Activated CD4-positive, alpha-beta T cell treated with anti-CD3 and anti-CD28 coated beads, Interleukin-2, amount 10 ng/mL, durations not matched to agents 7 days and 5 days (primary cell): Measurements from ENCODE around the gene LHB. TPM values are rescaled to one million over a fixed set of nuclear protein-coding genes. Genes with fewer than 3 reads are reported as not detected.
A peak's percentile ranks its signal among the peaks of the same experiment; 100 is the strongest.
"Not testable (repeated sequence)": the region's sequence is repeated elsewhere in the genome, so short reads cannot be mapped to it uniquely, and the experiment has no call there.

Source experiments
- CTCF ChIA-PET: fragments of 350-600 bp; sonication (Branson Sonifier 250); formaldehyde crosslinking; loops from one replicate; lab custom pipeline; 2021; ENCODE audit warnings: antibody characterized with exemption; lab: Charles Lee
- POLR2A ChIA-PET: fragments of 350-600 bp; sonication (Branson Sonifier 250); formaldehyde crosslinking; loops from one replicate; lab custom pipeline; 2021; ENCODE audit warnings: antibody characterized with exemption; lab: Charles Lee
- DNase-seq: peaks from one replicate; pipeline ENCODE4 v3.0.0-alpha.2; 2020
- H3K27ac Mint-ChIP-seq: one replicate; pipeline ENCODE4 v1.8.0; 2021; ENCODE audit warnings: mild to moderate bottlenecking, moderate library complexity, mixed read lengths
- H3K27me3 Mint-ChIP-seq: one replicate; pipeline ENCODE4 v1.8.0; 2021; ENCODE audit warnings: mixed read lengths
- H3K36me3 Mint-ChIP-seq: one replicate; pipeline ENCODE4 v1.8.0; 2021; ENCODE audit warnings: low read depth, mixed read lengths
- H3K4me1 Mint-ChIP-seq: one replicate; pipeline ENCODE4 v1.8.0; 2021; ENCODE audit warnings: mixed read lengths
- H3K4me3 Mint-ChIP-seq: one replicate; pipeline ENCODE4 v1.8.0; 2021; ENCODE audit warnings: mild to moderate bottlenecking, moderate library complexity, mixed read lengths
- H3K9me3 Mint-ChIP-seq: one replicate; pipeline ENCODE4 v1.8.0; 2021; ENCODE audit warnings: mixed read lengths
- total RNA-seq, 2 experiments: library from RNA; stranded (reverse); gene quantifications; one replicate each; pipeline ENCODE4 v1.2.3, GENCODE V29; 2021

Gene LHB
- total RNA-seq: not detected

GRCh38 chr19:49017041-49017665 is at the start of gene LHB:
Gene LHB, minus strand, starts transcription at chr19:49017091. Its CDS starts 10 bp downstream, at chr19:49017081.
- H3K27ac Mint-ChIP-seq: no peak within 1 kb of the TSS
- H3K36me3 Mint-ChIP-seq: peaks cover 9% of the 10 kb centered on the region
- POLR2A ChIA-PET: no interaction called here
- peaks cover 31% of the 10 kb centered on the region for H3K4me1 Mint-ChIP-seq
- CTCF ChIA-PET: interaction anchor here (0.7 to 3.6 kb wide), 6 partner anchors 9 to 117 kb away, joined by 3 to 23 read pairs (median 8); partner anchors contain the start of genes CGB2, GYS1 and RUVBL2
- H3K4me3 Mint-ChIP-seq: peak within 1 kb of the TSS; percentile 72
- H3K27me3 Mint-ChIP-seq: peaks cover 26% of the 10 kb centered on the region
- DNase-seq: no peak
- H3K9me3 Mint-ChIP-seq: no peaks in the 10 kb centered on the region

- Mint-ChIP-seq H3K9me3 (peaks cover 6% of the 10 kb centered on the region), H3K36me3 (no peaks in the 10 kb centered on the region), H3K27ac (no peak overlapping the region), H3K4me1 (no peaks in the 10 kb centered on the region), H3K4me3 (no peak overlapping the region), H3K27me3 (peaks cover 69% of the 10 kb centered on the region)
- CTCF ChIA-PET: interaction anchor here (2.0 kb wide), 1 partner anchor 9 kb away, joined by 6 read pairs; no protein-coding TSS in a partner anchor
- POLR2A ChIA-PET: no interaction called here
- no peak for DNase-seq
Observed at GRCh38 chr19:49065905-49066512, 49.1 kb upstream of the LHB start.

- Mint-ChIP-seq H3K27ac (no peak within 1 kb of the TSS), H3K36me3 (no peaks in the 10 kb centered on the region), H3K27me3 (peaks cover 69% of the 10 kb centered on the region), H3K4me1 (no peaks in the 10 kb centered on the region), H3K9me3 (no peaks in the 10 kb centered on the region), H3K4me3 (no peak within 1 kb of the TSS)
- ChIA-PET CTCF (interaction anchor here (0.6 to 2.0 kb wide), 2 partner anchors 8 to 19 kb away, joined by 3 to 6 read pairs; no protein-coding TSS in a partner anchor), POLR2A (interaction anchor here (0.6 kb wide), 1 partner anchor 78 kb away, joined by 4 read pairs; no protein-coding TSS in a partner anchor)
- no peak for DNase-seq
Observed at GRCh38 chr19:49064768-49065611, 48.1 kb upstream of the LHB start, which contains the start of gene NTF4. Gene NTF4, minus strand, starts transcription at chr19:49064818. Its CDS starts 2,821 bp downstream, at chr19:49061997.

DNA sequence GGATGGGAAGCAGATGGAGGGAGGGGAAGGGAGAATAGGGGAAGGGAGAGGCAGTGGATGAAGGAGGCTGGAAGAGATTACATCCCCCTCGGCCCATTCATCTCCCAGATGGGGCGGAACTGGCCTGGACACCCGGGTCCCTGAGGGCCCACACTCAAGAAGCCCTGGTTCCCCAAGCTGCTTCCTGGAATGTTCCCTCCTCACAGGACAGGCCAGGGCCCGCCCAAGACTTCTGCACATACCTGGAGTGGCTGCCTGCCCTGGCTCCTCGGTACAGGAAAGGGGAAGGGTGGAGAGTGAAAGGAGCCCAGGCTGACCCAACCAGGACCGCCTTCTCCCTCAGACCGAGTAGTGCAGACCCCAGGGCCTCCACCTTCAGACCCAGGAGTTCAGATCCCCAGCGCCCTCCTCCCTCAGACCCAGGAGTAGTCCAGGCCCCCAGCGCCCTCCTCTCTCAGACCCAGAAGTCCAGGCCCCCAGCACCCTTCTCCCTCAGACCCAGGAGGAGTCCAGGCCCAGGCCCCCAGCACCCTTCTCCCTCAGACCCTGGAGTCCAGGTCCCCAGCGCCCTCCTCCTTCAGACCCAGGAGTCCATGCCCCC is 47.2 kb upstream of the LHB start:
- ChIA-PET CTCF (no interaction called here), POLR2A (no interaction called here)
- Mint-ChIP-seq H3K4me3 (no peak overlapping the region), H3K27me3 (peaks cover 70% of the 10 kb centered on the region), H3K4me1 (no peaks in the 10 kb centered on the region), H3K27ac (no peak overlapping the region), H3K9me3 (no peaks in the 10 kb centered on the region), H3K36me3 (no peaks in the 10 kb centered on the region)
- DNase-seq: no peak

- CTCF ChIA-PET: interaction anchor here (0.6 to 0.7 kb wide), 2 partner anchors 27 to 267 kb away, joined by 3 read pairs; no protein-coding TSS in a partner anchor
- H3K4me3 Mint-ChIP-seq: no peak overlapping the region
- no peaks in the 10 kb centered on the region for H3K36me3 Mint-ChIP-seq
- no peaks in the 10 kb centered on the region for H3K9me3 Mint-ChIP-seq
- no peak for DNase-seq
- POLR2A ChIA-PET: no interaction called here
- peaks cover 17% of the 10 kb centered on the region for H3K4me1 Mint-ChIP-seq
- peaks cover 75% of the 10 kb centered on the region for H3K27me3 Mint-ChIP-seq
- H3K27ac Mint-ChIP-seq: no peak overlapping the region
Observed at GRCh38 chr19:49061445-49061844, 44.6 kb upstream of the LHB start.

DNA sequence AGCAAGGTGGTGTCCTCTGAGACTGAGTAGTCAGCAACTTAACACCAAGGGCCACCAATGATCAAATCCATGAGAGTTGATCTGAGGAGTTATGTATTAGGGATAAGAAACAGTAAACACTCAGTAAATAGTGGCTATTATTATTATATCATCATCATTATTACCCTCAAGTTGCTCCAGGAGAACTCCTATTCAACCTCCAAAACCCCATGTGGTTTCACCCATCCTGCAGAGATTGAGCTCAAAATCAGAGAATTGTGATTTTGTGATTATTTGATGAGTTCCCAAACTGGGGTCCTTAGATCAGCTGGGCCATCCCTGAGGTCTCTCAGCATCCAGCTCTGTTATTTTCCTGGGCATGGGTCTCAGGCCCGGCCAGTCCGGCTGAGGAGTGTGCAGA is 44.1 kb upstream of the LHB start:
- no peak for DNase-seq
- Mint-ChIP-seq H3K4me3 (no peak overlapping the region), H3K27ac (no peak overlapping the region), H3K9me3 (no peaks in the 10 kb centered on the region), H3K36me3 (no peaks in the 10 kb centered on the region), H3K4me1 (peaks cover 20% of the 10 kb centered on the region), H3K27me3 (peaks cover 74% of the 10 kb centered on the region)
- POLR2A ChIA-PET: no interaction called here
- CTCF ChIA-PET: interaction anchor here (0.6 to 1.5 kb wide), 3 partner anchors 28 to 268 kb away, joined by 3 to 6 read pairs (median 3); no protein-coding TSS in a partner anchor

DNA sequence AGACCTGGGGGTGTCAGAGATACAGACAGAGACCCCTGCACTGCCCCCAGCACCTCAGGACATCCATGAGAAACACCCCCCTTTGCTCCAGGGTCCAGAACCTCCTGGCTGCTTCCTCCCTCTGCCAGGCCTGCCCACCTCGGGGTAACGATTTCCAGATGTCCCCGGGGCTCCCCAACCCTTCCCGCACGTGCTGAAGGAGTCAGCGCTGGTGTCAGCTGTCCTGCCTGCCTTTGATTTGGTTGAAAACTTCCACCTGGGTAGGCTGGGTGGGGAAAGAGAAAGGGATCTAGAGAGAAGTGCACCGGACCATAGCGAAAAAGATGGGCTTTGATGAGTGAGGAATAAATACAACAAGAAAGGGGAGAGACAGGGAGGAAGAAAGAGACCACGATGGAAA is 42.2 kb upstream of the LHB start:
- H3K36me3 Mint-ChIP-seq: no peaks in the 10 kb centered on the region
- H3K27ac Mint-ChIP-seq: no peak overlapping the region
- H3K4me1 Mint-ChIP-seq: peaks cover 23% of the 10 kb centered on the region
- H3K27me3 Mint-ChIP-seq: peaks cover 71% of the 10 kb centered on the region
- DNase-seq: no peak
- no peaks in the 10 kb centered on the region for H3K9me3 Mint-ChIP-seq
- ChIA-PET POLR2A (no interaction called here), CTCF (no interaction called here)
- H3K4me3 Mint-ChIP-seq: no peak overlapping the region

DNA sequence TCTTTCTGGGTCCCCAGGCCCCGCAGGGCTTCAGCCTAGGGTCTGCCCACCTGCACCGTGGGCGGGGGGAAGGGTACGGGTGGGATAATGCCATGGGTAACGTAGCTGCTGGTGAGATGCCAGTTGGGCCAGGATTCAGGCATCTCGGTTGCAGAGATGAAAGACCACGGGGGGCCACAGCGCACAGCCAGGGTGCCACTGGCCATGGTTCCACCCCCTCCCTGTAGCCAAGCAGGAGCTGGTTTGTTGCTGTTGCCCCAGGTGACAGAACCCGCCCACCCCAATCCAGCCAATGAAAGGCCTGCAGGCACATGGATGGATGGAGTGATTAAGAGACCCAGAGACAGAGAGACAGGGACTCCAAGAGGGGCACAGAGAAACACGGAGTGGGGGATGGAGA is 41.7 kb upstream of the LHB start:
- Mint-ChIP-seq H3K4me1 (peaks cover 23% of the 10 kb centered on the region), H3K9me3 (no peaks in the 10 kb centered on the region), H3K4me3 (no peak overlapping the region), H3K27me3 (peaks cover 66% of the 10 kb centered on the region), H3K27ac (no peak overlapping the region), H3K36me3 (no peaks in the 10 kb centered on the region)
- CTCF ChIA-PET: interaction anchor here (0.8 to 1.6 kb wide), 3 partner anchors 38 to 140 kb away, joined by 3 to 7 read pairs (median 6); a partner anchor contains a TSS
- no peak for DNase-seq
- POLR2A ChIA-PET: no interaction called here

DNA sequence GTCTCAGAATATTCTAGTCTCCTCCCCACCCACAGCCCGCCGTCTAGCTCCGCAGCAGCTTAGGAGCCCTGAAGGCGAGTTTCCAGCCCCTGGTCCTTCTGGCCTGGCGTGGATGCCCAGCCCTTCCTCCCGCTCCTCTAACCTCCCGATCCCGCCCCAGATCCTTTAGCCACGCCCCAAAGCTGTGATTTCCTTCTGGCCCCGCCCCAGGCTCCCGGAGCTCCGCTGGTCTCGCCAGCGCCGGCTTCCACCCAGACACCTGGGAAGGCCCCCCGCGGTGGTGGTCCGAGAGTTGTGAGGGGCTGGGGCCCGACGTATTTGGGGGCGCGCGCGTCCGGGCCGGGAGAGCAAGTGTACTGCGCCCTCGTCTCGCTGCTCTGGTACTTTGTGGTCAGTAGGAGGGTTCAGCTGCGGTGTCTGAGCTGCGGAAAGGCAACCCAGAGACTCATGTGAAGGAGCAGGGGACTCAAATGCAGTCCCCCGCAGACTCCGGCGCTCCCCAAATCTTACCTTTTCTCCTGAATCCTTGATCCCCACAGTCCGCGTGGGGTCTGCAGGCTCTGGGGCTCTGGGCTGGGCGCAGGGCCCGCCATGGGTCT is 40.8 kb upstream of the LHB start, which contains the start of gene CGB7:
Gene CGB7, minus strand, starts transcription at position 114 of the 599 bp plus-strand sequence. CDS start 2,374 bp downstream, outside the sequence.
- no peak within 1 kb of the TSS for H3K27ac Mint-ChIP-seq
- H3K4me3 Mint-ChIP-seq: peak within 1 kb of the TSS; percentile 51
- peaks cover 23% of the 10 kb centered on the region for H3K4me1 Mint-ChIP-seq
- no peaks in the 10 kb centered on the region for H3K9me3 Mint-ChIP-seq
- ChIA-PET CTCF (interaction anchor here (0.6 to 2.0 kb wide), 7 partner anchors 8 to 216 kb away, joined by 3 to 7 read pairs (median 3); partner anchors contain the start of gene LIN7B), POLR2A (no interaction called here)
- H3K27me3 Mint-ChIP-seq: peaks cover 59% of the 10 kb centered on the region
- DNase-seq: peak; percentile 30
- H3K36me3 Mint-ChIP-seq: no peaks in the 10 kb centered on the region

- Mint-ChIP-seq H3K4me1 (peaks cover 23% of the 10 kb centered on the region), H3K4me3 (peak overlapping the region; percentile 51), H3K27me3 (peaks cover 58% of the 10 kb centered on the region)
- CTCF ChIA-PET: interaction anchor here (0.6 to 2.0 kb wide), 7 partner anchors 9 to 215 kb away, joined by 3 to 7 read pairs (median 3); partner anchors contain the start of gene LIN7B
- DNase-seq, H3K9me3 Mint-ChIP-seq, H3K27ac Mint-ChIP-seq, H3K36me3 Mint-ChIP-seq, POLR2A ChIA-PET: not testable (repeated sequence)
Observed at GRCh38 chr19:49056902-49057596, 40.2 kb upstream of the LHB start.
